Measurements from ENCODE around the gene TMEM101.
"Not testable (repeated sequence)": the region's sequence is repeated elsewhere in the genome, so short reads cannot be mapped to it uniquely, and the experiment has no call there.

Gene TMEM101

DNA sequence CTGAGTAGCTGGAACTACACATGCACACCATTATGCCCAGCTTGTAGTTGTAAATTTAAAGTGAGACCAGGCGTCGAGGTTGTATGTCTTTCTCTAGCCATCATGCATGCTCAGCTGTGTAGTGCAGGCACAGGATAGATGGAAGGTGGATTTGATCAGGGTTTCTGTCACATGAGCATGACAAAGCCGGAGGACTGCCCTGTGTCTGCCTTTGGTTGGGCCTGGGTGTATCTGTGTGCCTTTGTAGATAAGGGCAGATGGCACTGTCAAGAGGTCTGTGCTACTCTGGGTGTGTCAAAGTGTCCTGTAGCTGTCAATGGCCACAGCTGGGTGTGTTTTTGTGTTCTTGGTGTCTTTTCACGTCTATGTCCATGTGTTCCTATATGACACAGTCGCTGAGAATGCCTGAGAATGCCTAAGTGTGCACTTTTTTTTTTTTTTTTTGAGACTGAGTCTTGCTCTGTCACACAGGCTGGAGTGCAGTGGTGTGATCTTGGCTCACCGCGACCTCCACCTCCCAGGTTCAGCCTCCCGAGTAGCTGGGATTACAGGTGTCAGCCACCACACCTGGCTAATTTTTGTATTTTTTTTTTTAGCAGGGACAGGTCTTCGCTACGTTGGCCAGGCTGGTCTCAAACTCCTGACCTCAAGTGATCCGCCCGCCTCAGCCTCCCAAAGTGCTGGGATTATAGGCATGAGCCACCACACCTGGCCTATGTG lies 14.5 kb downstream of the TMEM101 start:
- DNase-seq: no peak

DNA sequence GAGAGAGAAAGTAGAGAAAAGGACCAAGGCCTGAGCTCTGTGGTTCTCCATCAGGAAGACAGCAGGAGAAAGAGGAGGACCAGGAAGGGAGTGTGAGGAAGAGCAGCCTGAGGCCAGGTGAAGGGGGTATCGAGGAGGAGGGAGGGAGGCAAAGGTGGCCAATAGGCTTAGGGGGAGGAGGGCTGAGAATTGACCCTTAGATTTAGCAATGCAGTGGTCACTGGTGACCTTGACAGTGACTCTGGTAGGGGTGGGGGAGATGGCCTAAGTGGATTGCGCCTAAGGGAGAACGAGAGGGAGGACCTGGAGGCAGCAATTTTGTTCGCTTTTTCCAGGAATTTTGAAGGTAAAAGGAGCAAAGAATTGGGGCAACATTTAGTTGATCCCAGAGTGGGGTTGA lies 15.7 kb downstream of the TMEM101 start:
- DNase-seq: no peak

DNA sequence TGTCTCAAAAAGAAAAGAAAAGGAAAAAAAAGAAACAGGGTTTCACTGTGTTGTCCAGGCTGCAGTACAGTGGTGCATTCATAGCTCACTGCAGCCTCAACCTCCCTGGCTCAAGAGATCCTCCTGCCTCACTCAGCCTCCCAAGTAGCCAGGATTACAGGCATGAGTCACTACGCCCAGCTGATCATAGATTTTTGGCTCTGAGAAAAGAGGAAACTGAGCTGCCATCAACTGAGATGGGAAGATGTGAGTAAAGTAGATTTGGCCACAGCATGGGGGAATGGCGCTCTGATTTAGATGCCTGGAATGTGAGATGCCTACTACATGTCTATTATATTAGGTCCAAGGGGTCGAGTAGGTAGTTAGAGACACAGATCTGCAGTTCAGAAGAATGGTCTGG lies 16.2 kb downstream of the TMEM101 start:
- no peak for DNase-seq

DNA sequence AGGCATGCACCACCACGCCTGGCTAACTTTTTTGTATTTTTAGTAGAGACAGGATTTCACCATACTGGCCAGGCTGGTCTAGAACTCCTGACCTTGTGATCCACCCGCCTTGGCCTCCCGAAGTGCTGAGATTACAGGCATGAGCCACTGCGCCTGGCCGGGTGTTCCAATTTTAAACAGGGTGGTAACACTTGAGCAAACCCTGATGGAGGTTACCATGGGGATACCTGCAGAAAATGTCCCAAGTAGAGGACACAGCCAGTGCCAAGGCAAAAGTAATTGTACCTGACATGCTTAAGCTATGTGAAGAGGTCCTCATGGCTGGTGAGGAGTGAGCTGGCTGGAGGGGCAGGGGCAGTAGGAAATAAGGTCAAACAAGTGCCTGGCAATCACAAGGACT lies 17.6 kb downstream of the TMEM101 start:
- DNase-seq: not testable (repeated sequence)

DNA sequence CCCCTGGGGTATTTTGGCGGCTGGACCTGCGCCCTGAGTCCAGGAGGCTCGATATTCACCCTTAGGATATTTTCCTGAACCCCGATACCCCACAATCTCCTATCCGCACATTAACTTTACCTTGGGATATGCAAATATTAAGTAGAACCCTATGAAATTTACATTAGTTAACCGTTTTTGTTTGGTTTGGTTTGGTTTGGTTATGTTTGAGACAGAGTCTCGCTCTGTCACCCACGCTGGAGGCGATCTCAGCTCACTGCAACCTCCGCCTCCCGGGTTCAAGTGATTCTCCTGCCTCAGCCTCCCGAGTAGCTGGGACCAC lies 19.7 kb downstream of the TMEM101 start:
- no peak for DNase-seq

DNA sequence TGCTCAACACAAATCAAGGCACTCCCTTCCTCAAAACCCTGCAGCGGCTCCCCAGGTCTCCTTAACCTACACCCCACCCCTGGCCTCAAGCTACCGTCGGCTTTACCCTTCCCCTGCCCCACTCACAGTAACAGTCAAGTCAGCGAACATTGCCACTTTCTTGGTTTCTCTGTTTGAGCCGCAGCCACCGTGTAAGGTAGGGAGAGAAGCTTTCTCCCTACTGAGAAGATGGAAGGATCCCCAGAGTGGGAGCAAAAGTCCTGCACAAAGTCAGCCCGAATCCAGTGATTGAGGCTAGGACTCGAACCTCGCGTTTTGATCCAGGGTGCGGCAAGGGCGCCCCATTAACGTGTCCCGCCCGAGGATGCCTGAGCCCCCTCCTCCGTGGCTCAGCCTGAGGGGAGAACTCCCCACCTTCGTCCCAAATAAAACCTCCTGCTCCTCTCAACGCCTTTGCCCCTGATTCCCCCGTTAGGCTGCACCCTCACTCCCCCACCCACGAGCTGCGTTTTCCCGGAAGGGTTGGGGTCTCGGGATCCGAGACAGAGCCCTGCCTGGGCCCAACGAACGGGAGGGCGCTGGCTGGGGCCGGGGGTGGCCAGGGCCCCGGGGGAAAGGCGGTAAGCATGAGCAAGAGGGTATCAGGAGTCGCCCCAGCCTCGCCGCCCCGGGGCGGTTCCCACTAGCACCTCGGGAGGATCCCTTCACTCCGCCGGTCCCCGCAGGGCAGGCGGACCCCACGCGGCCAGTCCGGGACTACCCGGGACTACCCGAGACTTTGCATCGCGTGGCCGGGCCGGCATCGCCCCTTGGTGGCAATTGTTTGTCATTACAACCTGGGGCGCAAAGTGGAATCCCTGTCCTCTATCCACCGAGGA lies 20.3 kb downstream of the TMEM101 start:
- peak; percentile 82 for DNase-seq

DNA sequence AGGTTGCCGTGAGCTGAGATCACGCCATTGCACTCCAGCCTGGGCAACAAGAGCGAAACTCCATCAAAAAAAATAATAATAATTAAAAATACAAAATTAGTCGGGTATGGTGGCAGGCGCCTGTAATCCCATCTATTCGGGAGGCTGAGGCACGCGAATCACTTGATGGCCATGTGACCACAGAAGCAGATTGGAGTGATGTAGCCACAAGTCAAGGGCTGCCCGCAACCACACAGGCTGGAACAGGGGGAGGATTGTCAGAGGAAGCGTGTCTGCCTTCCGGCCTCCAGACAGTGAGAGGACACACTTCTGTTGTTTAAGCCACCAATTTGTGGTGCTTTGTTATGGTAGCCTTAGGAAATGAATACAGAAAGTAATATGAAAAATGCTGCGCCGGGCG lies 22.1 kb downstream of the TMEM101 start:
- no peak for DNase-seq

DNA sequence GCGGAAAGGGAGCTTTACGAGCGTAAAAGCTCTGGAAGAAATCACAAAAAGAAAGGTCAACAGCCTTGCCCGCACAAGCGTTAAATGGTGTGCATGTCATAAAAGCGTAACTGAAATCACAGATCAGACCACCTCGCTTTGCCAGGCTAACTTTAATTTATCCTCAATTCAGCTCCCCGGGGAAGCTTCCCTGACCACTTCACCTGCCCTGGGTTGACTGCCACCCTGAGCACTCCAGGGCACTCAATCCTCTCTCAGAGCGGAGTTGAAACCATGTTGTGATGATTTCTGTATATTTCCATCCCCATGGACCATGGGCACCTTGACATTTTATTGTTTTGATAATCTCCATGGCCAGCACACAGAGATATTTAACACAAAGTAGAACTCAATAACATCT lies 26.5 kb downstream of the TMEM101 start:
- DNase-seq: no peak

DNA sequence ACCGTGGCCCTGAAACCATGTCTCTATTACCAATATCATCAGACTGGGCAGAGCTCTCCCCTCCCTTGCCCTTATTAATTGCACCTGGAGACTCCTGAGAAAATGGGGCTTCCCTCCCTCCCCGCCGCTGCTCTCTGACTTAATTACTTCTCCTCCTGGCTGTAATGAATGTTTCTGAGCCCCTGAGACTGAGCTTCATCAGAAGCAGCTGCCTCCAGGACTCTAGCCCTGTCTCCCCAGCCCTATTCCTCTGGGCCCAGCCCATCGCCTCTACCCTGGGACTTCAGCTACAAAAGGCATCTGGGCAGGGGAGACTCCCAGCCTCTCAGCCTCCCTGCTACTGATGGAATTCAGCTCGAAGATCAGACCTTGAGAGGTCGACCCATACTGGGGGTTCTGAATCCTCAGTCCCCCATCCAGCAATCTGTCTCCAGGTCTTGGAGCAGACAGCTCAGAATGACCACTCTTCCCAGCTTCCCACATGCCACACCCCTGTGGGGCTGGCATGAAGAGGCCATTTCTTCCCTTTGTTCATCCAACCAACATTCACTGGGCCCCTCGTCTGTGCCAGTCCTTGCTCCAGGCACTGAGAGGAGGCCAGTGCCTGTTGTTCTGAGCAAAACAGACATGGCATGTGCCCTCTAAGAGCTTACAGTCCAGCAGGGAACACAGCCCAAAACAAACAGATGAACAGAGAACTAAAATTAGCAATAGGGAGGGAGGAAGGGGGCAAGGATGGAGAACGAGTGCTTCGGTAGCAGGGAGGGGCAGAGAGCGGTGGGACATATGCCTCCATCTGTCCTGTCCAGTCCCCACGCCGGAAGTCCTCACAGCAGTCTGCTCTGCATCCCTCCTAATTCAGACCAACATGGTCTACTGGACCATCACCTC lies 27.4 kb downstream of the TMEM101 start:
- no peak for DNase-seq

DNA sequence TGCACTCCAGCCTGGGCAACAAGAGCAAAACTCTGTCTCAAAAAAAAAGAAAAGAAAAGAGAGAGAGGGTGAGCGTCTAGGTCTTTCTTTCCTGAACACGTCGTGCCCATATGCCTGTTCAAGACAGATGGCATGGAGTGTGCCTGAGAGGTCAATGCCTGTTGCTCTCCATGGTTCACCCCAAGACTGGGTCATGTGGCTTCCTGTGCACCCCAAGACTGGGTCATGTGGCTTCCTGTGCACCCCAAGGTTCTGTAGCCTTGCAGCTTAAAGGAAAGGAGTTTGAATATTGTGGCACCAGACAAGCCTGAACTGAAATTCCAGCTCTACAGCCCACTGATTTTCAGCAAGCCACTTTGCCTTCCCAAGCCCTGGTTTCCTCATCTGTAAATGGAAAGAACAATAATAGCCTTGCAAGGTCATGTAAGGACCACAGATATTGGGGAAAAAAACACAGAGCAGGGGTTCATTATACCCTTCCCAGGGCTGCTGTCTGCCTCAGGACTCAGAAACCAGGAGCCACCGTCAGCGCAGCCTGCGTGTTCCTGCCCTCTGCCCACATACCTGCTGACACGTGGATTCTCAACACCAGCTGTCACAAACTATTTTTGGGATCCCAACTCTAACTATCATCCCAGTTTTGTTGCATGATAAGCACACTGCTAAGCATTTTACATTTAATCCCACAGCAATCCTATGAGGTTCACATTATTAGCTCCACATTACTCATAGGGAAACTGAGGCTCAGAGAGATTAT lies 28.4 kb downstream of the TMEM101 start:
- DNase-seq: no peak

DNA sequence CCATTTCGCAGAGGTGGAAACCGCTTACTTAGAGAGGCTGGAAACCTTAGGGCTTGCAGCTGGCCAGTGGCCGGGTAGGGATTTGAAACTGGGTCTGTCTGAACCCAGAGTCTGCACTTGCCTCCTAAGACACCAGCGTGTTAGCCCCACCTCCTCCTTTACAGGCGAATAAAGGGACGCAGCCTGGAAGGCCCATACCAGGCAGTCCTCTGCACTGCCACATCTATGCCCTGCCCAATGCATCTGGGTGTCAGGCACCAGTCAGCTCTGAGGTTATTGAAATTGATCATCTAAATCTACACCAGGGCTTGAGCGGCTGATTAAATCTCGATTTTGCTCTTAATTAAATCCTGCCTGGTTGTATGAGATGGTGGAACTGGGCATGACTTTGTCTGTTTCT lies 30.2 kb downstream of the TMEM101 start:
- DNase-seq: no peak

DNA sequence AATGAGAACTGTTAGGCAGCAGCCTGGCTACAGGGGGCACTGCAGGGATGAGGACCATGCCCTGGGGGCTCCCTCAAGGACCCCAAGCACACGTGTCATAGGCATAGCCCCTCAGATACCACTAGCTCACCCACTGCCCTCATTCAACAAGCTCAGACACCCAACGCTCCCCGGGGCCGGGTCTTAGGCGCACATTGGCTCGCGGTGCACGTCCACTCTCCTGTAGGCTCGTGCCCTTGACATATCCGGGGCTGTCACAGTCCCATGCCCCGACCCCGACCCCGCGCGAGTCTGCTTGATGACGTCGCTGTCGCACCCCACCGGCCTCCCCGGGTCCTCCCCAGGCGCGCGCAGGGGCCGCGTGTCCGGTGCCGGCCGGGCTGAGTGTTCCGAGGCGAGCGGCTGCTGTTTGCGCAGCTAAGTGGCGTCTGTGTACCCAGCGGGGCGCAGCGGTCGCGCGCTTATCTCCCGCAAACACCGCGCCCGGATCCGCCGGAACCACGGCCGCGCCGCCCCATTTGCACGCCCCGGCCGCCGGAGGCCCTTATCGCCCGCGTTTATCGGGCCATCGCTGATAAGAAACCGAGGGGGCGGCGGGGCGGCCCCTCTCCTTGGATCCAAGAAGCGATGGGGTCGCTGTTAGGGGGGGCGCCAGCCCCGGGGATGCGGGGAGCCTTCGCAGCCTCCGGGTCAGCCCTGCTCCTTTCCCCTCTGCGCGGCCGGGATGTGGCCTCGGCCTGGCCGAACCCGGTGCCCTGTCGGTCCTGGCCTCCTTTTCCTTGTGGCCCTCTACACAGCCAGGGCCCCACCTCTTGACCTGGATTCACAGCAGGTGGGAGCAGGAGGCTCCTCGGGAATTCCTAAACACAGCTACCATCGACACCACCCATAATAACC lies 31.0 kb downstream of the TMEM101 start:
- DNase-seq: peak; percentile 29

DNA sequence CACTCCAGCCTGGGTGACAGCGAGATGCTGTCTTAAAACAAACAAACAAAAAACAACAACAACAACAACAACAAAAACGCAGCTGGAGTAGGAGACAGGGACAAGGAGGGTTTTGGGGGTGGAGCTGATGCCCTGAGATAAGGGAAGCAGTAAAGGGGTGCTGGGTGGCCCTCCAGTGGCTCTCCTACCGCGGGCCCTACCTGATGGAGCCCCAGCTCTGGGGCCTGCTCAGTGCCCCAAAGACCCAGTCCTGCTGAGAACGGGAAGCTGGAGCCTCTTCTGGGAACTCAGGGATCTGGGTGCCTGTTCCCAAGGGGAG lies 31.6 kb downstream of the TMEM101 start:
- no peak for DNase-seq

DNA sequence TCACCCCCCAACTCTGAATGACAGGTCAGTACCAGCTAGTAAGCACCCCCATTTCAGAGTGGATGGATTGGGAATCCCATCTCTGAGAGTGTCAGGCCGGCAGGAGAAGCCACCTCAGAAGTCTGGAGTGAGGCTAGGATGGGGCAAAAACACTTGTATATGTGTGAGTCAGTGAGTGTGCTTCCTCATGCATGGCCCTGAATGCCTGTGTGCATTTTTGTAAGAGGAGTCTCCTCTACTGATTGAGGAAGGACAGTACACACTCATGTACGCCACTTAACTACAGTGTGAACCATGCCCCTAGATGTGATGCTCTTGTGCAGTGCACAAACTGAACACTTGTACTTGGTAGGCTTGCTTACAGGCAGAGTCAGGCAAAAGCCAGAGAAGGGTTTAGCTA lies 32.6 kb downstream of the TMEM101 start:
- DNase-seq: no peak

DNA sequence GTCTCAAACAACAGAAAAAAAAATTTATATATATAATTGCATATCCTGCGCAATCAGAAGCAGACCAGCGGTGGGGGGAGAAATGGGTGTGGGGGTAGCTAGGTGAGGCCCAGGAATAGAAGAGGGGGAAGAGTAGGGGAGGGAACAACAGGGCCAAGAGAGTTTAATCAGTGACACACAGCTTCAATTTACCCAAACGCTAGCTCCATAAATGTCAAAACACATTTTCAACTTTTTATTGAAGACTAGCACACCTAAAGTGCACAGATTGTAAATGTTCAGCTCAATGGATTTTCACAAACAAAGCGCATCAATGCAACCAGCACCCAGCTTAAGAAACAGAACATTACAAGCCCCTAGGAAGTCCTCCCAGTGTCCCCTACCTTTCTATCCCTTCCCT lies 35.1 kb downstream of the TMEM101 start:
- no peak for DNase-seq

DNA sequence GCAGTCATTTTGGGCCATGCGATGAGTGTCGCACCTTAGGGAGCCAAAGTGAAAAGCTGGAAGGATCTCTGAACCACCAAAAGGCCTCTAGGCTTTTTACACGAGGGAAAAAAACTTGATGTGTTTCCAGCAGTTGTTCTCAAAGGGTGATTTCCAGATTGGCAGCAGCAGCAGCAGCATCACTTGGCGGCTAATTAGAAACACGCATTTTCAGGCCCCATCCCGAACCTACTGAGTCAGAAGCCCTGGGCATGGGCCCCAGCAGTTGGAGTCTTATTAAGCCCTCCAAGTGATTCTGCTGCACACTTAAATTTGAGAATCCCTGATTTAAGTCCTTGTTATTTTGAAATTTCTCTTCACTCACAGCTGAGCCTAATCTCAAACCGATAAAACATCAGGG lies 35.8 kb downstream of the TMEM101 start:
- DNase-seq: no peak

DNA sequence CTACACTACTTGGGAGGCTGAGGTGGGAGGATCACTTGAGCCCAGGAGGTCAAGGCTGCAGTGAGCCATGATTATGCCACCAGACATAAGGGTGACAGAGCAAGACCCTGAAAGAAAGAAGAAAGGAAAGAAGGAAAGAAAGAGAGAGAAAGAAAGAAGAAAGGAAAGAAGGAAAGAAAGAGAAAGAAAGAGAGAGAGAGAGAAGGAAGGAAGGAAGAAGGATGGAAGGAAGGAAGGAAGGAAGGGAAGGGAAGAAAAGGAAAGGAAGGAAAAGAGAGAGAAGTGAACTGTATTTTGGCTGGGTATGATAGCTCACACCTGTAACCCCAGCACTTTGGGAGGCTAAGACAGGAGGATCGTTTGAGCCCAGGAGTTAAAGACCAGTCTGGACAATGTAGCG lies 36.7 kb downstream of the TMEM101 start:
- DNase-seq: no peak

DNA sequence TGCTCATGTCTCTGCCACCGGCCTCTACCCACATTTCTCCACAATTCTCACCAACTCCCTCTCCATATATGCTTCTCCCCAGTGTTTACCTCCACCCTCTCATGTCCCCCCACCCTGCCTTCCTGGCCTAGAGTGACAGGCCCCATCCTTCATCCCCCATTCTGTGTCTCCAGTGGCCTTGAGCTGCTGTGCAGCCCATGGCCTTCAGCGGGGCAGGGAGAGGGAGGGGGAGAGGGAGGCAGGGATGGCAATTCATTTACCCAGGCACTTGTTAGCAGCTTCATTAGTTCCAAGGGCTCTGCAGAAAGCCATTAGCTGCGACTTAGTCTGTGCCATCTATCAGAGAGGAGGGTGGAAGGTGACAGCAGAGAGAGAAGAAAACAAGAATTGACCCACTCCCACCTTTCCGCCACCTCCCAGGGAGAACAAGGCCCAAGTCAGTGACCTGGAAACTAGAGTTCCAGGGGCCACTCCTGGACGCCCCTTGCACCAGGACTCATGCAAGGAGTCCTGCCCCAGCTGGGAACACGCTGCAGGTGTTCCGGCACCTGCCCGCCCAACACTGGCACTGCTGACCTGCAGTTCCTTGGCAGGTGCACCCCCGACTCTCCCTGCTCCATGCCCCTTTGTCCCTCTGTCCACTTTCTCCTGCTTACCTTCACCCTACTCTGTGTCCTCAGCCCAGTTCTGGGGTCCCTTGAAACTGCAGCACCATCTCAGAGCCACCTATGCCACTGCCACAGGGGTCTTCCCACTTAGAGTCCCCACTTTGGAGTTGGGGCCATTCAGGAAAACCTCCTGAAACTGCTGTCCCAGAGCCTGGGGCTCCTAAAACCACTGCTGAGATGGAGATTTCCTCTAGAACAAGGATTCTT lies 37.6 kb downstream of the TMEM101 start:
- no peak for DNase-seq

DNA sequence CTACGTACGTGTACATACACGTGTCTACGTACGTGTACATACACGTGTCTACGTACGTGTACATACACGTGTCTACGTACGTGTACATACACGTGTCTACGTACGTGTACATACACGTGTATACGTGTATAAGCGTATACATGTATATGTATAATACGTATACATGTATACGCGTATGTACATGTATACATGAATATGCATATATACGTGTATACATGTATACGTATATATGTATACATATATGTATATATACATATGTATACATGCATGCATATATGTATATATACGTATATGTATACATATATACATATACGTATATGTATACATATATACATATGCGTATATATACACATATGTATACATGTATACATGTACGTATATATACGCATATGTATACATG lies 38.9 kb downstream of the TMEM101 start:
- DNase-seq: no peak

DNA sequence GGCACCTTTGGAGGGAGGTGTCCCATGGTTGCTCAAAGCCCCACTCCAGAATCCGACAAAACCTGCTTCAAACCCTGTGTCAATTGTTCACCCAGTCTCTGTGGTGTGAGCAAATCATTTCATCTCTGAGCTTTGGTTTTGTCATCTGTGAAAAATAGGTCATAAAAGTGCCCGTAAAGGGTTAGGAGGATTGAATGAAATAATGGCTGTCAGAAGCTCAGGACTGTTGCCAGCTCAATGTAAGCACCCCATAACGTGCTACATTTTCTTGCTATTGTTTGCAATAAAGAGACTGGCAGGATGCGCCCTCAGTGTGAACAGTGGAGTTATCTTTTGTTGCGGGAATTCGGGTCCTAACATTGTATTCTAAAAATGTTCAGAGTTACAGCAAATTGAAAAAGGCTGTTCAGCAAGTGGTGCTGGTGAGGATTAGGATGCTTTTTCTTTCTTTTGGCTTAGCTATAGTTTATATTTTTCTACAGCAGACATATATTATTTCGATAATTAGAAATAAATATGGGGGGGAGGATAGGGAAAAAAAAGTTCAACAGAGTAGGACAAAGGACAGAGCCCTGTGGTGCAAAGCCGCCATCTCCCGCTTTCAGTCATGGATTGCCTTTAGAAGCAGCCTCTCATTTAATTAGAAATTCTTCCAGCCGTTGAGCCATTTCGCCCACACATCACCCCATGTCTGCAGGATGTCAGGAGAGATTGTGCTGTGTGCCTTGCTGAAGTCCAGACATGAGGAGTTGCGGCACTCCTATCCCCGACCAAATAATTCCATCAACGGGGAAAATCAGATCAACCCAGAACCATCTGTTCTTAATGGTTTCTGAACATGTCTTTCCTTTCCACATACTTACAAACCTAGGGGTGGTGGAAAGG lies 40.1 kb downstream of the TMEM101 start:
- no peak for DNase-seq

Data from stimulated activated CD8-positive, alpha-beta memory T cell treated with anti-CD3 and anti-CD28 coated beads, Interleukin-4, amount 100 ng/mL, for 48 hours (primary cell).